ENCODE results near the gene KIF26B.
A peak's percentile ranks its signal among the peaks of the same experiment; 100 is the strongest.

Gene KIF26B

DNA sequence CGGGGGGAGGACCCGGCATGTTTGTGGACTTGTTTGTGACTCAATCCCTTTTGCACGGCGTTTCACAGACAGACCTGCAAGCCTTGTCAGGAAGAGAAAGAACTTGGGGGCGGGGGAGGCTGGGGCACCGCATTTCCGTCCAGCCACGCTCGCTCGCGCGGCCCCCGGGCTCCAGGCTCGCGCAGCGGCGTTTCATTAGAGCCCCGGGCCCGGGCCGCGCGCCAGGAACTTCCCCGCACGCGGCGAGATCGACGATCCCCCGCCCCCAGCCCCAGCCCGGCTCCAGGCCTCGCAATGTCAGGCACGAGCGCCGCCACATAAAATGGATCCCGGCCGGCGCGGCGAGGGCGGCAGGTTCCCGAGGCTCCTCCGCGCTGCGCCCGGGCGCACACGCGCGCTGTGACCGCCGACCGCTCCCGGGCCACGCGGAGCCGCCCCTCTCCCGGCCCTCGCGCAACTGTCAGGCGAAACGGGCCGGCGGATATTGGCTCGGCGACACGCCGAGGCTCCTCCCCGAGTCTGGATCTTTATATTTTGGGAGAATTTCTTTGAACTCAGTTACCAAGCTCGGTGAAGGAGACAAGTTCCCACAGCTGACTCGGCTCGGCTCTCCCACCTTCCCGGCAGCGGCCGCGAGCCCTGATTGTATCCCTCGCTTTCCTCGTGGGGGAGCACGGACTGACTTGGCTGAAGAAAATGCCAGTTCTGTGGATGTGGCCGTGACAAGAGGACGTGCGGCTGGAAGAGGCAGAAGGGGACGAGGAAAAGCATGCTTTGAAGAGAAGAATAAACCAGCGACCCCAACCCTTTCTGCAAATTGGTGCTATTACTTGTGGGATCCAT lies at the start of gene KIF26B:
Gene KIF26B (plus strand): TSS at position 557 of the 843 bp plus-strand sequence. CDS start 440 bp downstream, outside the sequence.
- H3K4me3 ChIP-seq (ENCODE audit: low read length): peak within 1 kb of the TSS; percentile 81
- peak; percentile 64 for DNase-seq (ENCODE audit: low read depth)
- TF ChIP-seq, protein P1, sequence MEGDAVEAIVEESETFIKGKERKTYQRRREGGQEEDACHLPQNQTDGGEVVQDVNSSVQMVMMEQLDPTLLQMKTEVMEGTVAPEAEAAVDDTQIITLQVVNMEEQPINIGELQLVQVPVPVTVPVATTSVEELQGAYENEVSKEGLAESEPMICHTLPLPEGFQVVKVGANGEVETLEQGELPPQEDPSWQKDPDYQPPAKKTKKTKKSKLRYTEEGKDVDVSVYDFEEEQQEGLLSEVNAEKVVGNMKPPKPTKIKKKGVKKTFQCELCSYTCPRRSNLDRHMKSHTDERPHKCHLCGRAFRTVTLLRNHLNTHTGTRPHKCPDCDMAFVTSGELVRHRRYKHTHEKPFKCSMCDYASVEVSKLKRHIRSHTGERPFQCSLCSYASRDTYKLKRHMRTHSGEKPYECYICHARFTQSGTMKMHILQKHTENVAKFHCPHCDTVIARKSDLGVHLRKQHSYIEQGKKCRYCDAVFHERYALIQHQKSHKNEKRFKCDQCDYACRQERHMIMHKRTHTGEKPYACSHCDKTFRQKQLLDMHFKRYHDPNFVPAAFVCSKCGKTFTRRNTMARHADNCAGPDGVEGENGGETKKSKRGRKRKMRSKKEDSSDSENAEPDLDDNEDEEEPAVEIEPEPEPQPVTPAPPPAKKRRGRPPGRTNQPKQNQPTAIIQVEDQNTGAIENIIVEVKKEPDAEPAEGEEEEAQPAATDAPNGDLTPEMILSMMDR (conservative IDR thresholded peaks at IDR 0.05; ENCODE audit: low read length): peak; percentile 9; the same call in 1 of the 2 replicates

DNA sequence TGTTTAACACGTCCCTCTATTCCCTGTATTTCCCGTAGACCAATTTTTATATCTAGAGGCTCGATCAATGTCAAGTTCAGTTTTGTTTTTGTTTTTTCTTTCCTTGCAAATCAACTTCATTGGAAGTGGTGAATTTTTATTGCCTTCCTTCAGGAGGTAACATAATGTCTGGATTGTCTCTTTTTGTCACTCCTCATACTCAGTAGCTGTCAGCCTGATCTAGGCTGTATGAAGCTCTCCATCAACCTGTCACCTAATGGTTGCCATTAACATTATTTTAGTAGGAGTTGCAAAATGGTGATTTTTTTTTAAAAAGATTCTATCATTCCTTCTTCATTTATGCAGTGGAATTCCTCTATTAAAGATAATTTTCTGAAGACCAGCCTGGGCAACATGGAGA lies 49.7 kb upstream of the KIF26B start:
- H3K4me3 ChIP-seq (ENCODE audit: low read length): no peak overlapping the region
- TF ChIP-seq, protein P1 (conservative IDR thresholded peaks at IDR 0.05; ENCODE audit: low read length): no peak
- no peak for DNase-seq (ENCODE audit: low read depth)

DNA sequence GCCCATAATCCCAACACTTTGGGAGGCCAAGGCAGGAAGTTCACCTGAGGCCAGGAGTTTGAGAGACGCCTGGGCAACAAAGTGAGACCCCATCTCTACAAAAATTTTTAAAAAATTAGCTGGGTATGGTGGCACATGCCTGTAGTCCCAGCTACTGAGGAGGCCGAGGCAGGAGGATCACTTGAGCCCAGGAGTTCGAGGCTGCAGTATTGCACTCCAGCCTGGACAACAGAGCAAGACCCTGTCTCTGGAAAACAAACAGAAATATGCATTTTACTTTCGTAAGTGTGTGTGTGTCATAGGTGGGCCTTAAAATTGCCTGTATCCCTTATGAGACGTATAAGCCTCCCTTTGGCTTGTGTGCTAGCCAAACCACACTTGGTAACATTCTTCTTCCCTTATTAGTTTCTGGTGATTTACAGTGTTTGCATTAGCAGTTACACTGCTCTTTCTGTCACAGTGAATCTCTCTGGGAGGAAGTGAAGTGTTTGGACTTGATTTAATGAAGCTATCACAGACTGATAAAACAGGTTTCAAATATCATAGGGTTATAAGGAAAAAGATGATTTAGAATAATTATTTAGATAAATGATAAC lies 48.9 kb upstream of the KIF26B start:
- TF ChIP-seq, protein P1 (conservative IDR thresholded peaks at IDR 0.05; ENCODE audit: low read length): no peak
- peak; percentile 13 for DNase-seq (ENCODE audit: low read depth)
- no peak overlapping the region for H3K4me3 ChIP-seq (ENCODE audit: low read length)

DNA sequence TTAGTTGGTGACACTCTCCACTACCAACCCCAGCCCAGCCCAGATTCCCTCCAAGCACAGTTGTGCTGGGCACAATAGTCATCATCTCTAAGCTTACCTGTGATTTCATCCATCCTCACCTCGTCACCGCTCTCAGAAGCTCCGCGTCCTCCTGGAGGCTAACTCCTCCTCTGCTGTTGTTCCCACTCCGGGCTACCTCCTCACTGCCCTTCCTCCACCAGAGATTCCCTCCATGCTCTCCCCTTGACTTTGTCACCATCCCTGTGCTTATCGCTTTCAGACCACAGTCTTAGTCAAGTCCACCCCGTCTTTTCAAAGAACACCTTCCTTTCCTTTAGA lies 47.0 kb upstream of the KIF26B start:
- no peak overlapping the region for H3K4me3 ChIP-seq (ENCODE audit: low read length)
- TF ChIP-seq, protein P1 (conservative IDR thresholded peaks at IDR 0.05; ENCODE audit: low read length): no peak
- DNase-seq (ENCODE audit: low read depth): no peak

DNA sequence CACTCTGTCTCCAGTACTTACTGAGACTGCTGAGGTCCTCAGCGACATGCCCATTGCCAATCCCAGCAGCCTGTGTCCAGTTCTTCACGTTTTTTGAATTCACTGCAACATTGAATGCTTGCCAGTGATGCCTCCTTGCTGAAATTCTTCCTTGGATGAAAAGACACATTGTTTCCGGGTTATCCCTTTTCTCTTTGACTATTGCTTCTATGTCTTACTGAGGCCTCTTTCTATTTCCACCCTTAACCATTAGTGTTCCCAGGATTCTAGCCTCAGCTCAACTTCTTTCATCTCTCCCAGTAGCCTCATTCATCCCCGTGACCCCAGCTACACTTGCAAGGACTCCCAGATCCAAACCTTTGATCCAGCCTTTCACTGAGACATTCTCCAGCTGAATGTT lies 46.5 kb upstream of the KIF26B start:
- no peak overlapping the region for H3K4me3 ChIP-seq (ENCODE audit: low read length)
- no peak for DNase-seq (ENCODE audit: low read depth)
- TF ChIP-seq, protein P1 (conservative IDR thresholded peaks at IDR 0.05; ENCODE audit: low read length): no peak

DNA sequence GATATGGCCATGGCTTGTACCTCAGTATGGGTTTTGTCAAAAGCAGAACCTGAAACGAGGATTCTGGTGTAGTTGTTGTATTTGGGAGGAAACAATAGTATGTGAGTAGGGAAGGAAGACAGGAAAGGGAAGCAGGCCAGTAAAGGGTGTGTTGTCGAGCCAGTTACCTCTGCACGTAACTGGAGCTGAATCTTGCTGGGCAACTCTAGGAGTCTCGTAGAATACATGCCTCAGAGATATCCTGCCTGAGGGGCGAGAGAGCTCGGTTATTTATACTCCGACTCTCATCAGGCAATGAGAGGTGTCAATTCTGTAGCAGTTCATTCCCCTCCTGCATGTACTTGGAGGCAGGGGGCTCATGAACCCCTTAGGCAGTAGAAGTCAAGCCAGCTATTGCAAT lies 45.9 kb upstream of the KIF26B start:
- DNase-seq (ENCODE audit: low read depth): no peak
- TF ChIP-seq, protein P1 (conservative IDR thresholded peaks at IDR 0.05; ENCODE audit: low read length): no peak
- no peak overlapping the region for H3K4me3 ChIP-seq (ENCODE audit: low read length)

DNA sequence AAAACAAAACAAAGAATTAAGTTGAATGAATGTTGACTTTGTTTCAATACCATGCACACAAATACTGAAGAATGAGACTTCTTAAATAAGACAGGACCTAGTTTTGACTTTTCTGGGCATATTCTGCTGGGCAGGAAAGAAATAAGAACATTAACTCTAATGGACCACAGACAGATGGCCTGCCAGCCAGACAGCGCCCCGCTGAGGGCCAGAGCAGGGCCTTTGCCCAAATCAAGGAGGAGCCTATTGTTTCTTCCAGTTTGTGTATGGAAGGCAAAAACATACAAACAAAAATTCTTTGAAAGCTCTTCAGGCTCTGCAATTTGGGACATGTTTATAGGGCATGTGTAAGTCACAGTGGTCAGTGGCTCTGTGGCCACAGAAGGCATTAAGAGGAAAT lies 44.4 kb upstream of the KIF26B start:
- DNase-seq (ENCODE audit: low read depth): no peak
- TF ChIP-seq, protein P1 (conservative IDR thresholded peaks at IDR 0.05; ENCODE audit: low read length): no peak

More for the DNA sequence above, 44.4 kb upstream of the KIF26B start:
- H3K4me3 ChIP-seq (ENCODE audit: low read length): no peak overlapping the region

Data from AG10803 (cell line).